Left cardiac atrium (tissue), 4 donors: Measurements from ENCODE around the gene ACSM4. TPM values are rescaled to one million over a fixed set of nuclear protein-coding genes. Genes with fewer than 3 reads are reported as not detected.
"Not testable (repeated sequence)": the region's sequence is repeated elsewhere in the genome, so short reads cannot be mapped to it uniquely, and the experiment has no call there.

Experiments used
- ATAC-seq, 2 donors: fragments of 200-7000 bp; cut with Tn5 transposase; one replicate each; pipeline ENCODE4 v1.9.1; 2020; ENCODE audit warnings: mild to moderate bottlenecking in 2 of 2, moderate library complexity in 2 of 2
- DNase-seq: peaks from one replicate; pipeline ENCODE4 v3.0.0-alpha.2; 2020
- intact Hi-C, 2 donors: fragments of 100-400 bp; cut with DNase I; formaldehyde crosslinking; loops; one replicate each; pipeline versions ENCODE4 v1.14.1 to v1.15.1; 2022 to 2023
- long read RNA-seq: library from polyadenylated mRNA; unstranded; transcript quantifications from one replicate; pipeline ENCODE4 v2.0.0, GENCODE V29; 2021
- total RNA-seq, 2 donors: library from RNA; stranded (reverse); fragmentation: NEBNext Ultra II Directional; extraction: Animal tissue kit (Norgen Biotek cat#: 25700); gene quantifications; one replicate each; pipeline ENCODE4 v1.2.1, GENCODE V29; 2021
- donor health status: DM: no; HTN: yes; CAD: no.
- donor health status: DM: no; HTN: yes; CAD: no; lungs with severe emphysema.
- donor health status: DM: yes; HTN: yes; CAD: no.
- donor health status: Dilated cardiomyopathy.

Gene ACSM4
- not detected for total RNA-seq
- long read RNA-seq = 0 reads

GRCh38 chr12:7303772-7304171, at the start of gene ACSM4:
Gene ACSM4 (plus strand): TSS chr12:7304072. CDS start chr12:7304332, 260 bp downstream.
- DNase-seq = no peak
- no peak for ATAC-seq
- intact Hi-C loops = no loop called here

- intact Hi-C loops = no loop called here
- ATAC-seq (no peak), DNase-seq (no peak)
These were observed 44.8 kb upstream of the ACSM4 start for GRCh38 chr12:7259060-7259459.

- intact Hi-C loops = no loop called here
- ATAC-seq (no peak), DNase-seq (no peak)
These were observed 39.3 kb upstream of the ACSM4 start for GRCh38 chr12:7264538-7264937.

- DNase-seq = no peak
- intact Hi-C loops = no loop called here
- ATAC-seq = no peak
These were observed 38.6 kb upstream of the ACSM4 start for GRCh38 chr12:7265251-7265650.

- intact Hi-C loops = no loop called here
- DNase-seq (no peak), ATAC-seq (no peak)
These were observed 34.6 kb upstream of the ACSM4 start for GRCh38 chr12:7269273-7269672.

GRCh38 chr12:7271893-7272514, 31.9 kb upstream of the ACSM4 start:
- DNase-seq = no peak
- intact Hi-C loops = no loop called here
- no peak for ATAC-seq

GRCh38 chr12:7275482-7275881, 28.4 kb upstream of the ACSM4 start:
- intact Hi-C loops, ATAC-seq, DNase-seq: not testable (repeated sequence)

GRCh38 chr12:7282844-7283243, 21.0 kb upstream of the ACSM4 start:
- DNase-seq (no peak), ATAC-seq (no peak)
- intact Hi-C loops = no loop called here

GRCh38 chr12:7289743-7290142, 14.1 kb upstream of the ACSM4 start:
- intact Hi-C loops = no loop called here
- ATAC-seq = no peak
- no peak for DNase-seq

GRCh38 chr12:7290588-7290987, 13.3 kb upstream of the ACSM4 start:
- DNase-seq, ATAC-seq, intact Hi-C loops: not testable (repeated sequence)

GRCh38 chr12:7292300-7292699, 11.6 kb upstream of the ACSM4 start:
- ATAC-seq (no peak), DNase-seq (no peak)
- intact Hi-C loops = no loop called here

GRCh38 chr12:7293670-7294069, 10.2 kb upstream of the ACSM4 start:
- no peak for DNase-seq
- no peak for ATAC-seq
- intact Hi-C loops = no loop called here

GRCh38 chr12:7295529-7295928, 8.3 kb upstream of the ACSM4 start:
- DNase-seq (no peak), ATAC-seq (no peak)
- intact Hi-C loops = no loop called here

GRCh38 chr12:7297865-7298264, 6.0 kb upstream of the ACSM4 start:
- ATAC-seq = no peak
- no peak for DNase-seq
- intact Hi-C loops = no loop called here

- ATAC-seq (no peak), DNase-seq (no peak)
- intact Hi-C loops = no loop called here
These were observed 1.4 kb upstream of the ACSM4 start for GRCh38 chr12:7302266-7302986.

- intact Hi-C loops = no loop called here
- no peak for ATAC-seq
- DNase-seq = no peak
These were observed 642 bp upstream of the ACSM4 start for GRCh38 chr12:7303230-7303629.

GRCh38 chr12:7304456-7304855, 584 bp downstream of the ACSM4 start:
- DNase-seq (no peak), ATAC-seq (no peak)
- intact Hi-C loops = no loop called here

GRCh38 chr12:7310070-7310469, 6.2 kb downstream of the ACSM4 start:
- no peak for DNase-seq
- intact Hi-C loops = no loop called here
- no peak for ATAC-seq

GRCh38 chr12:7319930-7320329, 16.1 kb downstream of the ACSM4 start:
- DNase-seq = no peak
- no peak for ATAC-seq
- intact Hi-C loops = no loop called here

- intact Hi-C loops = no loop called here
- ATAC-seq (no peak), DNase-seq (no peak)
These were observed 17.8 kb downstream of the ACSM4 start for GRCh38 chr12:7321624-7322023.

- intact Hi-C loops = no loop called here
- DNase-seq (no peak), ATAC-seq (no peak)
These were observed 18.7 kb downstream of the ACSM4 start for GRCh38 chr12:7322599-7322998.
